ENCODE results near the gene TIMM17A.

The TIMM17A gene

DNA sequence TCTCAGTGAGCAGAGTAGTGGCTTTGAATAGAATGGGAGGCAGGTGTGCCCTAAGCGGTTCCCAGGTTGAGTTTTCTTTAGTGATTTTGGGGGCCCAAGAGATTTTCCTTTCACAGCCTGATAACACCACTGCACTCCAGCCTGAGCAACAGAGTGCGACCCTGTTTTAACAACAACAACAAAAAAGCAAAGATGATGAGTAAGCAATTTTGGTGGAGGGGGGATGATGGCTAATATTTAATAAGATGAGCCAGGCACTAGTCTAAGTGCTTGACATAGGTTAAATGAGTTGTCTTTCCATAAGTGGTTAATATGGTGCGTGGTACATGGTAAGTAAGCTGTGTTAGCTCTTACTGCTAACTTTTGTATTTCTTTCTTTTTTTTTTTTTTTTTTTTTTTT lies 29.1 kb downstream of the TIMM17A start:
- Histone ChIP-seq H3K36me3 (ENCODE audit: control insufficient read depth, insufficient read depth, low read length) (peaks cover 27% of the 10 kb centered on the region), H3K4me3 (ENCODE audit: extremely low read depth, insufficient read depth, low read length, poor library complexity, severe bottlenecking) (no peak overlapping the region), H3K4me1 (ENCODE audit: control insufficient read depth, insufficient read depth, low read length, poor library complexity, severe bottlenecking) (peaks cover 8% of the 10 kb centered on the region), H3K9me3 (ENCODE audit: control insufficient read depth, low read length) (no peaks in the 10 kb centered on the region), H3K27ac (ENCODE audit: low read depth, low read length, severe bottlenecking) (no peak overlapping the region)
- WGBS, 2 experiments (ENCODE audit: insufficient coverage in 2 of 2), result 100% methylated on average over 1 of the region's 3 CpGs

DNA sequence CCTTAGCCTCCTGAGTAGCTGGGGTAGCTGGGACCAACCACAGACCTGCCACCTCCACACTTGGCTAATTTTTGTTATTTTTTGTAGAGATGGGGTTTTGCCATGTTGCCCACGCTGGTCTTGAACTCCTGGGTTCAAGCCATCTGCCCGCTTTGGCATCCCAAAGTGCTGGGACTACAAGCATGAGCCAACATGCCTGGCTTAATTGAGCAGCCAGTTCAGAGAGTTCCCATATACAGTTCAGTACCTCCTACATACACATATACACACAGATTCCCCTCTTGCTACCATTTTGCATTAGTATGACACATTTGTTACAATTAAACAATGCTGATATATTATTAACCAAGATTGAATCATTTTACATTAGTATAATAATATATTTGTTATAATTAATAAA lies 30.1 kb downstream of the TIMM17A start:
- no peak overlapping the region for H3K27ac ChIP-seq (ENCODE audit: low read depth, low read length, severe bottlenecking)
- H3K4me3 ChIP-seq (ENCODE audit: extremely low read depth, insufficient read depth, low read length, poor library complexity, severe bottlenecking), result no peak overlapping the region
- peaks cover 8% of the 10 kb centered on the region for H3K4me1 ChIP-seq (ENCODE audit: control insufficient read depth, insufficient read depth, low read length, poor library complexity, severe bottlenecking)
- H3K36me3 ChIP-seq (ENCODE audit: control insufficient read depth, insufficient read depth, low read length), result peaks cover 36% of the 10 kb centered on the region
- 84 to 100% methylated on average over 2 of the region's 2 CpGs for WGBS, 2 experiments (ENCODE audit: insufficient coverage in 2 of 2)
- no peaks in the 10 kb centered on the region for H3K9me3 ChIP-seq (ENCODE audit: control insufficient read depth, low read length)

DNA sequence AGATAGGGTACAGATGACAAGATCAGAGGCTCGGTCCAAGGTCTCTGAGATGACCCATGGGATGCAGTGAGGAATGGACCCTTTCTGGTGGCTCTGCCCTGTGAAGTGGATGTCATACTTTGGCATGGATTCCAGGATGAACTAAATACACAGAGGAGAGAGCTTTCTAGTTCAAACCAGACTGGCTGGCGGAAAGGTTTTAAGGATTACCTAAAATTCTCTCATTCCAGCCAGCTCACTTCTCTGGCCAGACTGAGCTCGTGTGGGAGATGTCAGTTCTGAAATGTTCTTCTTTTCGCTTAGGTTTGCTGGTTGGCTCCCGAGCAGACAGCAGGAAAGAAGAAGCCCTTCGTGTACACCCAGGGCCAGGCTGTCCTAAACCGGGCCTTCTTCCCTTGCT lies 33.3 kb downstream of the TIMM17A start:
- peaks cover 65% of the 10 kb centered on the region for H3K36me3 ChIP-seq (ENCODE audit: control insufficient read depth, insufficient read depth, low read length)

DNA sequence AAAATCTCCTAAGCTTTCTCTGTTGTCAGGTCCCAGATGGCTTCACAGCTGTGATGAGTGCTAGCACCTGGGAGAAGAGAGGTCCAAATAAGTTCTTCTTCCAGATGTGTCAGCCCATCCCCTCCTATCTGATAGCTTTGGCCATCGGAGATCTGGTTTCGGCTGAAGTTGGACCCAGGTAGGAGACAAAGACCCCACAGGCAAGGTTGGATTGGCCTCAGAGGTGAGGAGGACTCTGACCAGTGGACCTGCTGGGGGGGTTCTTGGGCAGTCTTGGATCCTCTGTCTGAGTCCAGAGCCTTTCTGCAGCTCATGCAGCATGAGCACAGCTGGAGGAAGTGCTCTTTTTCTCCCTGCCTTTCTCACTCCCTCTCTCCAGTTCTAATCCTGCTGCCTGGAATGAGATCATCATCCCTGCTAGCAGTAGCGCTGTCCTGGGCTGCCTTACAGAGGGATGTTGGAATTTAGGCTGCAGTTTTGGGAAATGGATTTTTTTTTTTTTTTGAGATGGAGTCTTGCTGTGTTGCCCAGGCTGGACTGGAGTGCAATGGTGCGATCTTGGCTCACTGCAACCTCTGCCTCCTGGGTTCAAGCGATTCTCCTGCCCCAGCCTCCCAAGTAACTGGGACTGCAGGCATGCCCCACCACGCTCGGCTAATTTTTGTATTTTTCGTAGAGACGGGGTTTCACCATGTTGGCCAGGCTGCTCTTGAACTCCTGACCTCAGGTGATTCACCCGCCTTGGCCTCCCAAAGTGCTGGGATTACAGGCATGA lies 34.2 kb downstream of the TIMM17A start:
- no peak overlapping the region for H3K27ac ChIP-seq (ENCODE audit: low read depth, low read length, severe bottlenecking)
- peaks cover 8% of the 10 kb centered on the region for H3K4me1 ChIP-seq (ENCODE audit: control insufficient read depth, insufficient read depth, low read length, poor library complexity, severe bottlenecking)
- peaks cover 70% of the 10 kb centered on the region for H3K36me3 ChIP-seq (ENCODE audit: control insufficient read depth, insufficient read depth, low read length)
- H3K9me3 ChIP-seq (ENCODE audit: control insufficient read depth, low read length), result no peaks in the 10 kb centered on the region
- no peak overlapping the region for H3K4me3 ChIP-seq (ENCODE audit: extremely low read depth, insufficient read depth, low read length, poor library complexity, severe bottlenecking)
- 90 to 95% methylated on average over 5 to 9 of the region's 10 CpGs for WGBS, 2 experiments (ENCODE audit: insufficient coverage in 2 of 2)

More for the DNA sequence above, 33.3 kb downstream of the TIMM17A start:
- WGBS, 2 experiments (ENCODE audit: insufficient coverage in 2 of 2), result 84 to 94% methylated on average over 6 of the region's 7 CpGs
- Histone ChIP-seq H3K27ac (ENCODE audit: low read depth, low read length, severe bottlenecking) (no peak overlapping the region), H3K4me3 (ENCODE audit: extremely low read depth, insufficient read depth, low read length, poor library complexity, severe bottlenecking) (no peak overlapping the region), H3K9me3 (ENCODE audit: control insufficient read depth, low read length) (no peaks in the 10 kb centered on the region), H3K4me1 (ENCODE audit: control insufficient read depth, insufficient read depth, low read length, poor library complexity, severe bottlenecking) (peaks cover 8% of the 10 kb centered on the region)

DNA sequence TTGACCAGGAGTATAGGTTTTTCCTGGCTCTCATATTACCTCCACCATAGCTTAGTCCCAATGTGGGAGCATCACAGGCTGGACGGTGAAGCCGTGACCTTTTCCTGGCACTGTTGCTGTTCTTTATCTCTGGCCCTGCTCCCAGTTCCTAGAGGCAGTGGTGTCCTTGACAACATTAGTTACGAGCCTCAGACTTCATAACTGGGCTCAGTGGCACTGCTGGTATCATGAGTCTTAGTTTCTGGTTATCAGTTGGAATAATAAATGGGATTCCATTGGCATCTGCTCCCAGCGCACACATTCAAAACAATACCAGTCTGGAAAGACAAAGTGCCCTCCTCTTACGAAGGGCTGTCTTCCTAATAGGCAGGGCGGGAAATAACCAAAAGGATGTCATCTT lies 35.1 kb downstream of the TIMM17A start:
- WGBS, 2 experiments (ENCODE audit: insufficient coverage in 2 of 2), result 77 to 100% methylated on average over 4 to 5 of the region's 6 CpGs

DNA sequence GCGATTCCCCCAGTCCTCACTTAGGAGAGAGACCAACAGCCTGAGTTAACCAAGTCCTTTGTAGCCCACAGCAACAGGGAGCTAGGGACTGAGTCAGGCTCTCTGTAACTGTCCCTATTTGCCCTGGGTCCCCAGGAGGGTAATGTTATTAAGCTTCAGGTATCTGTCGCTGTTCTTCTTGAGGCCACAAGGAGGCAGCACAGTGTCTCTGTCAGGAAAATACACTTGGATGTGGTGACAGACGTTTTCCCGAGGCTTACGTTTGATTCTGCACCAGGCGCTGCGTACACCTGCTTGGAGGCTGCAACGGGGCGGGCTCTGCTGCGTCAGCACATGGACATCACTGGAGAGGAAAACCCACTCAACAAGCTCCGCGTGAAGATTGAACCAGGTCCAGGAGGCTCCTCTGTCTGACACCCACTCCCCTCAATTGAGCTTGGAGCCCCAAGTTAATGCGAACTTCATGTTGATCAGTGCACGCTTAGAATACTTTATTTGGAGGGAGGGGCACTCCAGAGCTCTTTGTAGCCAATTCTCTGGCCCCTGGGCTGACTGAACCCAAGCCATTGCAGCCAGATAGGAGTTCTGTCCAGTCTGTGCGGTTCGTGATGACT lies 44.4 kb downstream of the TIMM17A start:
- Histone ChIP-seq H3K27ac (ENCODE audit: low read depth, low read length, severe bottlenecking) (no peak overlapping the region), H3K4me3 (ENCODE audit: extremely low read depth, insufficient read depth, low read length, poor library complexity, severe bottlenecking) (no peak overlapping the region), H3K4me1 (ENCODE audit: control insufficient read depth, insufficient read depth, low read length, poor library complexity, severe bottlenecking) (peaks cover 4% of the 10 kb centered on the region), H3K36me3 (ENCODE audit: control insufficient read depth, insufficient read depth, low read length) (peaks cover 93% of the 10 kb centered on the region), H3K9me3 (ENCODE audit: control insufficient read depth, low read length) (no peaks in the 10 kb centered on the region)
- 76 to 80% methylated on average over 14 to 15 of the region's 16 CpGs for WGBS, 2 experiments (ENCODE audit: insufficient coverage in 2 of 2)

More for the DNA sequence above, 35.1 kb downstream of the TIMM17A start:
- Histone ChIP-seq H3K27ac (ENCODE audit: low read depth, low read length, severe bottlenecking) (no peak overlapping the region), H3K4me1 (ENCODE audit: control insufficient read depth, insufficient read depth, low read length, poor library complexity, severe bottlenecking) (peaks cover 8% of the 10 kb centered on the region), H3K9me3 (ENCODE audit: control insufficient read depth, low read length) (no peaks in the 10 kb centered on the region), H3K4me3 (ENCODE audit: extremely low read depth, insufficient read depth, low read length, poor library complexity, severe bottlenecking) (no peak overlapping the region), H3K36me3 (ENCODE audit: control insufficient read depth, insufficient read depth, low read length) (peaks cover 71% of the 10 kb centered on the region)

DNA sequence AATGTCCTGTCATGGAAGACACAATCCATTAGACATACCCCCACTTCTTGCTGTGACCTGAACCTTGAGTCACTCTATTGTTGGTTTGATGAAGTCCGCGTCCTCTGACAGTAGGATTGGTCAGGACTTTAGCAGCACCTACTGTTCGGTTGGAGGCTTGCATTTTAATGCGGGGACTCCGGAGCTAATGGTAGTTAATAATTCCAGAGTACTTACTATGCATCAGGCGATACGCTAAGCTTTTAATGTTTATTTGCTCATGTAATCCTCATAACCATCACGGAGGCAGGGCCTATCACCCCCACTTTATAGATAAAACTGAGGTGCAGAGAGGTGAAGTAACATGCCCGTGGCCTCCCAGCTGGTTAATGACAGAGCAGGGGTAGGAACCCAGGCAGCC lies 47.2 kb downstream of the TIMM17A start:
- Histone ChIP-seq H3K4me1 (ENCODE audit: control insufficient read depth, insufficient read depth, low read length, poor library complexity, severe bottlenecking) (peaks cover 21% of the 10 kb centered on the region), H3K4me3 (ENCODE audit: extremely low read depth, insufficient read depth, low read length, poor library complexity, severe bottlenecking) (no peak overlapping the region), H3K36me3 (ENCODE audit: control insufficient read depth, insufficient read depth, low read length) (peaks cover 86% of the 10 kb centered on the region), H3K9me3 (ENCODE audit: control insufficient read depth, low read length) (no peaks in the 10 kb centered on the region), H3K27ac (ENCODE audit: low read depth, low read length, severe bottlenecking) (no peak overlapping the region)
- 95 to 100% methylated on average over 2 to 6 of the region's 9 CpGs for WGBS, 2 experiments (ENCODE audit: insufficient coverage in 2 of 2)

DNA sequence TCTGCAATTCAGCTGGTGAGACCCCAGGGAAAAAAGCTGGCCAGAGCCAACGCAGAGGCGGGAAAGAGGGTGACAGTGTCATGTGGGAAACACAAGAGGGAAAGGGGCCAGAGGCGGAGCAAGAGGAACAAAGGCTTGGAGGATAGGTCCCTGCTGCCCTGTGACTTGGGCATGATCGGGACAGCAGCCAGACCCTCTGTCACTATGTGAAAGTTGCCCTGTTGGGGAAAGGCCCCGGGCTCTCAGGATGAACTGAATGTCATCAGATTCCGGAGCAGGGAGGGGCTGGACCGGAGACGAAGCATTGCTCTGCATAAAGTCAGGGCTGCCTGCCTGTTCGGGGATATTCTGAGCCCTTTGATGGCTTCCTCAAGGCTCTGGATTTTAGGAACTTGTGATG lies 49.4 kb downstream of the TIMM17A start:
- H3K4me1 ChIP-seq (ENCODE audit: control insufficient read depth, insufficient read depth, low read length, poor library complexity, severe bottlenecking), result peaks cover 31% of the 10 kb centered on the region
- 94 to 95% methylated on average over 7 to 9 of the region's 9 CpGs for WGBS, 2 experiments (ENCODE audit: insufficient coverage in 2 of 2)
- peaks cover 69% of the 10 kb centered on the region for H3K36me3 ChIP-seq (ENCODE audit: control insufficient read depth, insufficient read depth, low read length)
- no peaks in the 10 kb centered on the region for H3K9me3 ChIP-seq (ENCODE audit: control insufficient read depth, low read length)
- H3K4me3 ChIP-seq (ENCODE audit: extremely low read depth, insufficient read depth, low read length, poor library complexity, severe bottlenecking), result no peak overlapping the region
- H3K27ac ChIP-seq (ENCODE audit: low read depth, low read length, severe bottlenecking), result no peak overlapping the region

DNA sequence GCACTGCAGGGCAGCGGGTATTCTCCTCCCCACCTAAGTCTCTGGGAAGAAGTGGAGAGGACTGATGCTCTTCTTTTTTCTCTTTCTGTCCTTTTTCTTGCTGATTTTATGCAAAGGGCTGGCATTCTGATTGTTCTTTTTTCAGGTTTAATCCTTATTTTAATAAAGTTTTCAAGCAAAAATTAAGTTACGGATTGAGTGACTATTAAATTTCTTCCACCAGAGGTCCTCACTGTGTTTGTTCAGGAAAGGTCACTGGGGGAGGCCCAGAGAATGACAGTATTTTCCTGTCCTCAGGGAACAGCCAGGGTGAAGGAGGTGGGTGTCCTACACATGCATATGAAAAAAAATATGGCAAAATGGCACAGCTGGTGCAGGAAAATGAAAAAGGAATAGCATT lies 50.7 kb downstream of the TIMM17A start:
- Histone ChIP-seq H3K9me3 (ENCODE audit: control insufficient read depth, low read length) (no peaks in the 10 kb centered on the region), H3K36me3 (ENCODE audit: control insufficient read depth, insufficient read depth, low read length) (peaks cover 56% of the 10 kb centered on the region), H3K27ac (ENCODE audit: low read depth, low read length, severe bottlenecking) (no peak overlapping the region), H3K4me1 (ENCODE audit: control insufficient read depth, insufficient read depth, low read length, poor library complexity, severe bottlenecking) (peaks cover 41% of the 10 kb centered on the region), H3K4me3 (ENCODE audit: extremely low read depth, insufficient read depth, low read length, poor library complexity, severe bottlenecking) (no peak overlapping the region)
- no CpG with 5 or more reads among the region's 2 CpGs for WGBS, 2 experiments (ENCODE audit: insufficient coverage in 2 of 2)

DNA sequence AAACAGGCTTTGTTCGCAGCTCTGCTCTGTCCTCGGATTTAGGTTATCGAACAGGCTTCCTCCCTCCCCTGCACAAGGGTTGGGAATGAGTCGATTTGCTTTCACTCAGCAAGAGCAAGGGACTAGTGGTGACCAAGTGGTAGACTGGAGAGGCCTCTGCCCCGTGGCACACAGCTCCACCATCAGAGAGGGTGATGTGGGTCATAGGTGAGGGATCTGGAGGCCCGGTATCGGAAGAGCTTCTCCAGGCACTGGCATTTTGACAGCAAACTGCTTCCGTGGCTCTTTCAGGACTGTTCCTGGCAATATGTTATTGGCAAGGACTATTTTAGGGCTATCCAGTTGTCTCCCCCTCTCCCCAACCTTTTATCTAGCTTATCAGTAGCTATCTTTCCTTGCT lies 52.0 kb downstream of the TIMM17A start:
- WGBS, 2 experiments (ENCODE audit: insufficient coverage in 2 of 2), result 59 to 79% methylated on average over 5 to 6 of the region's 8 CpGs
- no peak overlapping the region for H3K27ac ChIP-seq (ENCODE audit: low read depth, low read length, severe bottlenecking)
- no peak overlapping the region for H3K4me3 ChIP-seq (ENCODE audit: extremely low read depth, insufficient read depth, low read length, poor library complexity, severe bottlenecking)
- peaks cover 44% of the 10 kb centered on the region for H3K36me3 ChIP-seq (ENCODE audit: control insufficient read depth, insufficient read depth, low read length)
- no peaks in the 10 kb centered on the region for H3K9me3 ChIP-seq (ENCODE audit: control insufficient read depth, low read length)
- peaks cover 41% of the 10 kb centered on the region for H3K4me1 ChIP-seq (ENCODE audit: control insufficient read depth, insufficient read depth, low read length, poor library complexity, severe bottlenecking)

Measured in mesodermal cell (in vitro differentiated cells).